ENCODE data around the gene CFAP298. TPM values are rescaled to one million over a fixed set of nuclear protein-coding genes. Genes with fewer than 3 reads are reported as not detected.

CFAP298 gene
- total and polyA plus RNA-seq, 2 donors (not counting 3 experiments of a cell fraction or from before 2014, with no cell fraction given) = 17.6 to 44.1 TPM

GRCh38 chr21:32608851-32609250 lies 3.3 kb downstream of the CFAP298 start:
- CTCF ChIA-PET = interaction anchor here (0.9 to 4.3 kb wide), 3 partner anchors 8 to 206 kb away, joined by 3 to 29 read pairs (median 5); no protein-coding TSS in a partner anchor
- BruUV-seq (replicated peaks) = no TSS peak
- no peak for FAIRE-seq

More at GRCh38 chr21:32608851-32609250, 3.3 kb downstream of the CFAP298 start:
- H3K9me1 ChIP-seq (replicated peaks; ENCODE audit: control insufficient read depth, extremely low read depth, insufficient read depth, low read length) = no peaks in the 10 kb centered on the region
- no peak for DNase-seq (ENCODE audit: low read depth, low spot score)
- no peak overlapping the region for H3K27ac ChIP-seq (ENCODE audit: insufficient read depth, low read depth, low read length)
- no peak overlapping the region for H3K9ac ChIP-seq (replicated peaks; ENCODE audit: extremely low read depth, insufficient read depth, low read length)
- no peaks in the 10 kb centered on the region for H3K9me3 ChIP-seq (replicated peaks; ENCODE audit: control insufficient read depth, insufficient read depth, low read length)
- H3K27me3 ChIP-seq (ENCODE audit: control insufficient read depth in 2 of 2, insufficient read depth in 2 of 2, low read length in 2 of 2) = no peaks in the 10 kb centered on the region
- H3K4me1 ChIP-seq (ENCODE audit: control insufficient read depth, extremely low read depth, insufficient read depth, low read length) = peaks cover 10% of the 10 kb centered on the region
- peaks cover 17% of the 10 kb centered on the region for H3K79me2 ChIP-seq (ENCODE audit: control insufficient read depth, insufficient read depth, low read length)
- no peak for TF ChIP-seq GATA2 (IDR thresholded peaks at IDR 0.05; ENCODE audit: insufficient read depth, insufficient read length, low read depth, low read length)
- no peak for TF ChIP-seq MYC (IDR thresholded peaks at IDR 0.05; ENCODE audit: low read depth, low read length)
- no peak for TF ChIP-seq CTCF (IDR thresholded peaks at IDR 0.05; ENCODE audit: extremely low read depth in 1 of 2, insufficient read depth in 1 of 2, low read depth in 1 of 2, low read length in 2 of 2)
- TF ChIP-seq POLR2AphosphoS5 (IDR thresholded peaks at IDR 0.05; ENCODE audit: insufficient read depth, low read depth, low read length) = no peak
- TF ChIP-seq POLR2A (IDR thresholded peaks at IDR 0.05; ENCODE audit: low read depth, low read length) = no peak
- no peak for TF ChIP-seq FOS (IDR thresholded peaks at IDR 0.05; ENCODE audit: borderline replicate concordance, insufficient read depth, low read length)
- POLR2A ChIA-PET = no interaction called here
- dilution Hi-C loops (cut with MboI; ENCODE audit: extremely low pct_ligation_motif_present, low sequenced_read_pairs) (no loop called here), intact Hi-C loops (cut with micrococcal nuclease) (no loop called here)
- H4K20me1 ChIP-seq (replicated peaks; ENCODE audit: control insufficient read depth, extremely low read depth, insufficient read depth, low read length) = no peaks in the 10 kb centered on the region
- no peak overlapping the region for H3K4me3 ChIP-seq (replicated peaks in 1 of 3; ENCODE audit: insufficient read depth in 1 of 3, low read depth in 1 of 3, low read length in 3 of 3)
- H3K36me3 ChIP-seq (ENCODE audit: control insufficient read depth in 2 of 2, extremely low read depth in 1 of 2, insufficient read depth in 2 of 2, low read length in 2 of 2) = peaks cover 7 to 19% of the 10 kb centered on the region in 2 experiments
- no peak overlapping the region for H2AFZ ChIP-seq (ENCODE audit: low read depth, low read length)
- H3K4me2 ChIP-seq (ENCODE audit: insufficient read depth, low read length) = no peak overlapping the region

Data from endothelial cell of umbilical vein (primary cell).